ENCODE results near the gene GLIS1.

Gene GLIS1

DNA sequence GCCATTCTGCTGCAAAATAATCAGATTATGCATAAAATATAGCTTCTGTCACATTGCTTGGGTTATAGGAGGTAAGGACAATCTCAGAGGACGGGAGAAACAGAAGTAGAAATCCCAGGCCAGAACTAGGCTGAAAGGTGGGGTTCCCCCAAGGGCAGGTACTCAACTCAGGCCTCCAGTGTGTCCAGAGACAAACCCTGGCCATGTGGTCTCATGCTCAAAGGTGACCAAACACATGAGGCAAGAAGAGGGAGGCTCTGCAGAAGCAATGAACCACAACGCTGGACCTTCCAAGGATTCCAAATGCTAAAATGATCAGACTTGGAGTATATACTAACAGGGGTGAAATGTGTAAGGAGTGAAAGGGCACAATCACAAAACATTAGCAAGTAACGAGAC lies 176.0 kb downstream of the GLIS1 start:
- DNase-seq (ENCODE audit: extremely low spot score): no peak
- POLR2A ChIA-PET: no interaction called here
- TF ChIP-seq ZNF384 (IDR thresholded peaks at IDR 0.05) (no peak), TARDBP (IDR thresholded peaks at IDR 0.05) (no peak), LEF1 (IDR thresholded peaks at IDR 0.05; ENCODE audit: borderline replicate concordance) (no peak), NFRKB (IDR thresholded peaks at IDR 0.05) (no peak), CTBP1 (IDR thresholded peaks at IDR 0.05; ENCODE audit: borderline replicate concordance) (no peak), FOXK2 (IDR thresholded peaks at IDR 0.05) (no peak), ARNT (IDR thresholded peaks at IDR 0.05) (no peak), L3MBTL2 (conservative IDR thresholded peaks at IDR 0.05) (no peak), BHLHE40 (IDR thresholded peaks at IDR 0.05; ENCODE audit: borderline replicate concordance) (no peak), PKNOX1 (IDR thresholded peaks at IDR 0.05) (no peak), SP1 (IDR thresholded peaks at IDR 0.05) (no peak), FOXA1 (IDR thresholded peaks at IDR 0.05) (no peak), HDGF (IDR thresholded peaks at IDR 0.05; ENCODE audit: borderline replicate concordance) (no peak), ELF4 (IDR thresholded peaks at IDR 0.05) (no peak), SUZ12 (IDR thresholded peaks at IDR 0.05) (no peak), FOXM1 (IDR thresholded peaks at IDR 0.05; ENCODE audit: borderline replicate concordance) (no peak)
- CTCF ChIA-PET: no interaction called here

DNA sequence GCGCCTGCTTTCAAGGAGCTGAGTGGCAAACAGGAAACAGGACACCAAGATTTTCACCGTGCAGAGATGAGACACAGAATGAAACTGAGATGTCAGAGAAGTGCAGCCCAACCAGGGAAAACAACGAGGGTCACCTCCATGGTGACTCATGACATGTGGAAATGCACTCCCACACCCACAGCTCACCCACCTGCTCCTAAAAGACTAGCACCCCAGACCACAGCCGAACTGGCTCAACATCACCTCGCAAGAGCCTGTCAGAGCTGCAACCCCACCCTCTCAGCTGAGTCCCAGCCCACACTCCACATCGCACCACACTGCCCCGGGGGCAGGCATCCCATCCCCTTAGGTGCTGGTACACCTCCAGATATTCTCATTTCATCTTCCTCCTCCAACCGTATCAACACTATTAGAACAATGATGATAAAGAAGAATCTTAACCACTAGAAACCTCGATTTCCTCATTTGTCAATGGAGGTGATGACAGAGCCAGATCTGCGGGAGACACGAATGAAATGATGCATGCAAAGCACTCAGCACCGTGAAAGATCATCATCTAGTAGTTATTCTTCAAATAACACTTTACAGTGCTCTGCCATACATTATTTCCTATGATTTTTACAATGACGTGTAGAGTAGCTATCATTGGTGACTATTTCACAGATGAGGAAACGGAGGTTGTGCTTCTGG lies 176.5 kb downstream of the GLIS1 start:
- ChIA-PET CTCF (no interaction called here), POLR2A (no interaction called here)
- DNase-seq (ENCODE audit: extremely low spot score): no peak
- no peak for TF ChIP-seq BHLHE40 (IDR thresholded peaks at IDR 0.05; ENCODE audit: borderline replicate concordance)
- TF ChIP-seq HDGF (IDR thresholded peaks at IDR 0.05; ENCODE audit: borderline replicate concordance): no peak
- no peak for TF ChIP-seq SP1 (IDR thresholded peaks at IDR 0.05)
- TF ChIP-seq ZNF384 (IDR thresholded peaks at IDR 0.05): no peak
- TF ChIP-seq ARNT (IDR thresholded peaks at IDR 0.05): no peak
- TF ChIP-seq LEF1 (IDR thresholded peaks at IDR 0.05; ENCODE audit: borderline replicate concordance): no peak
- TF ChIP-seq PKNOX1 (IDR thresholded peaks at IDR 0.05): no peak

DNA sequence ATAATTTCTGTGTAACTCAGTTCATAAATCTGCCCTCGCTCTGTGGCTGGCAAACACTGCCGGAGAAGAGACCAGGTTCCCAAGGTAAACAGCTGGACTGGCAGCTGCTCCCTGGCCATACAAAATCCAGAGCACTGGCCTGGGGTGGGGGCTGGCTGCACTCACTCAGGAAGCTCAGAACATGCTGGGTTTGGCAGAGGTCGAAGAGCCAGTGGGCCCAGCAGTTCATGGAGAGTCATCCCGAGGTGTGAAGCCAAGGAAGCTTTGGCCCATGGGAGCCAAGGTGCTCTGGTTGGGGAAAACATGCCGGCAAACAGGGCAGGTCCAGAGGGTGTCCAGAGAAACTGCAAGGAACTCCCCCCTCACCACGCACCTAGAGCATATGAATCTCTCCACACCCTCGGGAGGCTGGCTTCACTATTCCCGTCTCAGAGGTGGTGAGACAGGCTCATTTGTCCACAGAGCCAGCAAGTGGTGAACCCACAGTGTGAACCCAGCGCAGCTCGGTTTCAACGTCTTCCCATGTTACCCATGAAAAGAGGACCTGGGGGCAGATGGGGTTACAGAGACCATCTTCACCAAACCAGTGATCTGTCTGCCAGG lies 177.4 kb downstream of the GLIS1 start:
- POLR2A ChIA-PET: no interaction called here
- CTCF ChIA-PET: interaction anchor here (0.9 to 1.4 kb wide), 2 partner anchors 20 to 121 kb away, joined by 3 to 5 read pairs; no protein-coding TSS in a partner anchor
- no peak for TF ChIP-seq SP1 (IDR thresholded peaks at IDR 0.05)
- TF ChIP-seq FOXM1 (IDR thresholded peaks at IDR 0.05; ENCODE audit: borderline replicate concordance): no peak
- no peak for TF ChIP-seq SUZ12 (IDR thresholded peaks at IDR 0.05)
- no peak for TF ChIP-seq PKNOX1 (IDR thresholded peaks at IDR 0.05)
- no peak for TF ChIP-seq ARNT (IDR thresholded peaks at IDR 0.05)
- TF ChIP-seq LEF1 (IDR thresholded peaks at IDR 0.05; ENCODE audit: borderline replicate concordance): no peak
- no peak for TF ChIP-seq FOXA1 (IDR thresholded peaks at IDR 0.05)
- no peak for TF ChIP-seq NFRKB (IDR thresholded peaks at IDR 0.05)
- TF ChIP-seq TARDBP (IDR thresholded peaks at IDR 0.05): no peak
- TF ChIP-seq FOXK2 (IDR thresholded peaks at IDR 0.05): no peak
- no peak for TF ChIP-seq ELF4 (IDR thresholded peaks at IDR 0.05)
- no peak for TF ChIP-seq ZNF384 (IDR thresholded peaks at IDR 0.05)
- no peak for TF ChIP-seq BHLHE40 (IDR thresholded peaks at IDR 0.05; ENCODE audit: borderline replicate concordance)
- no peak for TF ChIP-seq CTBP1 (IDR thresholded peaks at IDR 0.05; ENCODE audit: borderline replicate concordance)
- no peak for TF ChIP-seq L3MBTL2 (conservative IDR thresholded peaks at IDR 0.05)
- no peak for TF ChIP-seq HDGF (IDR thresholded peaks at IDR 0.05; ENCODE audit: borderline replicate concordance)
- DNase-seq (ENCODE audit: extremely low spot score): no peak

DNA sequence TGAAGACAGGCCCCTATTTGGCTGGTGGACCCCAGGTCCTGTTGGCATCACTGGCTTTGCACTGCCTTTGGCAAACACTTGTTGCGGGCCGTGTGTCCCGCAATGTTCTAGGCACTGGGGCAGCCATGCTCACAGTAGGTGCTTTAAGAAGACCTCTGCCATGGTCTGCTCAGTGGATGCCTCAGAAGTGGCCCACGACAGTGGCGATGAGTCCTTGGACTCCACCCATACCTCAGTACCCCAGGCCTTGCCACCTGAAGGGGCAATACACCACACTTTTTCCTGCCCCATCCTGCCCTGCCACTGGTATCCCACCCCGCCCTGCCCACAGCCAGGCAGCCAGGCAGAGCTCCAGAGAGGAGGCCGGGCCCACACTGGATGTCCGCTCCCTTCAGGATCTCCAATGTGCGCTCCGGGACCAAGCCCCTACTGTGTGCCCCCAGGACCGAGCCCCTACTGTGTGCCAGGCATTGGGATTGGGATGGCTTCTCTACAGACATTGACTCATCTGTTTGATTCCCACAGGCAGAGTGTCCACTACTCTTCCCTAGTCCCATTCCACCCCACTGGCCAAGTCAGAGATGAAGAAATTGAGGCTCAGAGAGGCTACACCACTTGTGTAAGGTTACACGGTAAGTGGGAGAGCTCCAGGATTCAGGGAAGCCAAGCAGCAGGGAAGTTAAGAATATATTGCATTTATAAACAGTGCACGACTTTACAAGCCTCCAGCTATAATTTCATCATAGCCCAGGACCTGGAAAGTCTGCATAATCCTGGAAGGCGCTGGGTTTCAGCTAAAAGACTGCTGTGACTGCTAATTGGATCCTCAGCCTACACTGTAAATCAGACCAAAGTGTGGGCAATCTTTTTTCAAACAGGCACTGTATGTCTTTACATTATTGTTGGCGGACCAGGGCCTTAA lies 178.1 kb downstream of the GLIS1 start:
- no peak for DNase-seq (ENCODE audit: extremely low spot score)
- ChIA-PET POLR2A (no interaction called here), CTCF (interaction anchor here (0.9 to 1.4 kb wide), 2 partner anchors 19 to 121 kb away, joined by 3 to 5 read pairs; no protein-coding TSS in a partner anchor)
- TF ChIP-seq BHLHE40 (IDR thresholded peaks at IDR 0.05; ENCODE audit: borderline replicate concordance) (no peak), ZNF384 (IDR thresholded peaks at IDR 0.05) (no peak), HDGF (IDR thresholded peaks at IDR 0.05; ENCODE audit: borderline replicate concordance) (no peak), PKNOX1 (IDR thresholded peaks at IDR 0.05) (peak; percentile 35), SP1 (IDR thresholded peaks at IDR 0.05) (no peak)
